H1 (cell line): ENCODE results near the gene TAF10. TPM values are rescaled to one million over a fixed set of nuclear protein-coding genes. Genes with fewer than 3 reads are reported as not detected.

ENCODE experiments used
- KDM4A ChIP-seq: IDR thresholded peaks from one replicate; pipeline ENCODE4 v1.7.1; 2012; ENCODE audit warnings: low read depth, mild to moderate bottlenecking, moderate library complexity, low read length, inconsistent platforms; ENCODE audit not compliant: severe bottlenecking
- RBBP5 ChIP-seq: IDR thresholded peaks from 2 replicates; pipeline ENCODE4 v1.7.1; 2012; ENCODE audit warnings: low read depth, mild to moderate bottlenecking, inconsistent platforms, low read length, moderate library complexity, borderline replicate concordance
- SP2 ChIP-seq: IDR thresholded peaks from 2 replicates; pipeline ENCODE4 v1.6.1; 2012; ENCODE audit warnings: mild to moderate bottlenecking, low read length, inconsistent platforms
- polyA plus RNA-seq, 7 experiments: library from polyadenylated mRNA; depleted of rRNA in 3 of 7; stranded (reverse) in 5 of 7; unstranded in 2 of 7; fragments of >200 nt in 5 of 7; fragments of 200-250 nt in 2 of 7; gene quantifications; 1 replicate in 5 of 7; 2 replicates in 1 of 7; 4 replicates in 1 of 7; pipeline versions ENCODE4 v1.2.1 to v1.2.3, GENCODE V29; 2011 to 2013; ENCODE audit warnings: missing spikeins in 2 of 7, mixed read lengths in 2 of 7
- total RNA-seq: library from RNA; stranded (reverse); fragmentation: NEBNext Ultra II Directional; extraction: Animal tissue kit (Norgen Biotek cat#: 25700); gene quantifications from 2 replicates; pipeline ENCODE4 v1.2.1, GENCODE V29; 2021
- TF ChIP-seq, protein P1 (sequence below): IDR thresholded peaks from 2 replicates; pipeline ENCODE4 v1.6.1; 2011; ENCODE audit warnings: low read depth, mild to moderate bottlenecking, low read length; ENCODE audit not compliant: insufficient read depth

TAF10 gene
- total and polyA plus RNA-seq, 2 of the 8 experiments (the other 6 are each of a cell fraction or from before 2014, with no cell fraction given): 128 to 213 TPM

DNA sequence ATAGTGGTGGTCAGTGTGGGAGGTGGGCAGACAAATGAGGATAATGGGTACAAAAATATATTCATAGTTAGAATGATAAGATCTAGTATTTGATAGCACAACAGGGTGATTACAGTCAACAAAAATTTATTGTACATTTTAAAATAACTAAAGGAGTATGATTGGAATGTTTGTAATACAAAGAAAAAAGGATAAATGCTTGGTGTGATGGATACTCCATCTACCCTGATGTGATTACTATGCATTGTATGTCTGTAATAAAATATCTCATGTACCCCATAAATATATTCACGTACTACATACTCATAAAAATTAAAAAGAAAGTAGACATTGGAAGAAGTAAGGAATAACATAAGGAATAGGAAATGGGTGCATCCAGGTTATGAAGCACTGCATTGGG, 24.0 kb downstream of the TAF10 start (continued):
- TF ChIP-seq KDM4A (no peak), RBBP5 (no peak), SP2 (no peak)
- TF ChIP-seq, protein P1, sequence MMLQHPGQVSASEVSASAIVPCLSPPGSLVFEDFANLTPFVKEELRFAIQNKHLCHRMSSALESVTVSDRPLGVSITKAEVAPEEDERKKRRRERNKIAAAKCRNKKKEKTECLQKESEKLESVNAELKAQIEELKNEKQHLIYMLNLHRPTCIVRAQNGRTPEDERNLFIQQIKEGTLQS: no peak
